K562 (cell line): Measurements from ENCODE around the gene MED15. TPM values are rescaled to one million over a fixed set of nuclear protein-coding genes. Genes with fewer than 3 reads are reported as not detected.

ENCODE experiments used
- CBX1 ChIP-seq: sonication (generic); IDR thresholded peaks from 2 replicates; pipeline ENCODE4 v1.6.1; 2016; ENCODE audit warnings: antibody characterized with exemption, low read depth, mild to moderate bottlenecking
- CLOCK ChIP-seq: fragments of 250-450 bp; sonication (Bioruptor Pico); IDR thresholded peaks from 2 replicates; pipeline ENCODE4 v1.4.0; 2020; ENCODE audit warnings: mild to moderate bottlenecking, moderate library complexity, borderline replicate concordance
- E2F5 ChIP-seq: sonication (generic); formaldehyde crosslinking; IDR thresholded peaks from 2 replicates; pipeline ENCODE4 v1.8.0; 2022; ENCODE audit warnings: mild to moderate bottlenecking, missing genetic modification reagents
- HBP1 ChIP-seq: fragments of 450-650 bp; formaldehyde crosslinking; IDR thresholded peaks from 2 replicates; pipeline ENCODE4 v1.4.0; 2022; ENCODE audit warnings: missing genetic modification characterization
- MAX ChIP-seq: sonication (generic); formaldehyde crosslinking; IDR thresholded peaks from 2 replicates; pipeline ENCODE4 v1.9.0; 2022; ENCODE audit warnings: mild to moderate bottlenecking, missing genetic modification reagents
- MBD2 ChIP-seq: sonication (generic); IDR thresholded peaks from 2 replicates; pipeline ENCODE4 v1.6.1; 2016; ENCODE audit warnings: low read depth, borderline replicate concordance
- SIN3A ChIP-seq, 2 experiments: fragments of 150-350 bp in 1 of 2; IDR thresholded peaks; 2 replicates each; pipeline ENCODE4 v1.6.1; 2011 to 2016; ENCODE audit warnings: borderline replicate concordance in 2 of 2, low read depth in 2 of 2, low read length in 2 of 2, mild to moderate bottlenecking in 2 of 2, moderate library complexity in 2 of 2; ENCODE audit not compliant: control insufficient read depth in 1 of 2
- TEAD1 ChIP-seq, 2 experiments: fragments of 450-650 bp in 1 of 2; sonication (generic) in 1 of 2; formaldehyde crosslinking; IDR thresholded peaks; 2 replicates each; pipeline versions ENCODE4 v1.4.0 to v1.8.0; 2020 to 2022; ENCODE audit warnings: mild to moderate bottlenecking in 2 of 2, missing genetic modification reagents in 1 of 2
- TEAD4 ChIP-seq, 2 experiments: sonication (generic) in 1 of 2; formaldehyde crosslinking in 1 of 2; IDR thresholded peaks; 2 replicates each; pipeline versions ENCODE4 v1.6.1 to v1.8.0; 2012 to 2022; ENCODE audit warnings: borderline replicate concordance in 1 of 2, inconsistent platforms in 1 of 2, low read length in 1 of 2, mild to moderate bottlenecking in 1 of 2, missing genetic modification reagents in 1 of 2
- WHSC1 ChIP-seq: IDR thresholded peaks from one replicate; pipeline ENCODE4 v1.6.1; 2012; ENCODE audit warnings: low read length, control low read depth, inconsistent platforms
- ZFPM2 ChIP-seq: fragments of 250-450 bp; sonication (Bioruptor Pico); IDR thresholded peaks from 2 replicates; pipeline ENCODE4 v1.5.1; 2022; ENCODE audit warnings: mild to moderate bottlenecking
- ZNF23 ChIP-seq: fragments of 250-450 bp; sonication (Bioruptor Pico); IDR thresholded peaks from 2 replicates; pipeline ENCODE4 v1.4.0; 2020; ENCODE audit warnings: mild to moderate bottlenecking
- ZNF583 ChIP-seq: fragments of 250-450 bp; sonication (Bioruptor Pico); IDR thresholded peaks from 2 replicates; pipeline ENCODE4 v1.4.0; 2020
- polyA plus RNA-seq, 8 experiments: library from polyadenylated mRNA; depleted of rRNA in 4 of 8; stranded (reverse) in 5 of 8; unstranded in 3 of 8; fragments of >200 nt; fragmentation: Nextera tagmentation in 2 of 8; fragmentation: Illumina TruSeq in 1 of 8; extraction: Ambion mirVana in 2 of 8; extraction: Trizol in 1 of 8; gene quantifications; 2 replicates each; pipeline versions ENCODE4 v1.2.1 to v1.2.3, GENCODE V29; 2011 to 2014; ENCODE audit warnings: inconsistent platforms in 1 of 8, missing spikeins in 1 of 8
- total RNA-seq, 7 experiments: library from RNA; depleted of rRNA in 6 of 7; stranded (reverse); fragments of >200 nt in 6 of 7; fragmentation: Illumina TruSeq in 2 of 7; extraction: Trizol in 2 of 7; gene quantifications; 2 replicates each; pipeline versions ENCODE4 v1.2.1 to v1.2.3, GENCODE V29; 2011 to 2021; ENCODE audit warnings: low replicate concordance in 1 of 7

MED15 gene
- total and polyA plus RNA-seq, 9 of the 15 experiments (the other 6 are each of a cell fraction or from before 2014, with no cell fraction given): 4.0 to 271 (median 60.1) TPM

- TF ChIP-seq CLOCK (CRISPR knock-in tag): 0 out of 2 replicates have a peak, but pooled peaks have one; percentile 7
- TF ChIP-seq WHSC1: peak; percentile 92
- TF ChIP-seq SIN3A (IDR thresholded peaks at IDR 0.05; ENCODE audit: borderline replicate concordance in 2 of 2, control insufficient read depth in 1 of 2, low read depth in 2 of 2, low read length in 2 of 2): peak in 1 of 2 experiments; percentile 6; a peak in 1 of 4 replicates
- 0 out of 2 replicates have a peak, but pooled peaks have one; percentile 8 for TF ChIP-seq MAX (CRISPR knock-in tag)
- TF ChIP-seq ZFPM2 (CRISPR knock-in tag): no peak
- peak; percentile 35; the same call in 1 of the 2 replicates for TF ChIP-seq MBD2
- 0 out of 2 replicates have a peak, but pooled peaks have one; percentile 44 for TF ChIP-seq ZNF583 (CRISPR knock-in tag)
- 0 out of 2 replicates have a peak, but pooled peaks have one; percentile 34 for TF ChIP-seq CBX1
- 0 out of 2 replicates have a peak, but pooled peaks have one; percentile 20 for TF ChIP-seq ZNF23 (CRISPR knock-in tag)
- TF ChIP-seq HBP1 (CRISPR knock-in tag): no peak
- no peak for TF ChIP-seq TEAD4 (IDR thresholded peaks at IDR 0.05; ENCODE audit: low read length)
- TF ChIP-seq TEAD4 (CRISPR knock-in tag; IDR thresholded peaks at IDR 0.05; ENCODE audit: borderline replicate concordance): peak; percentile 38; the same call in 1 of the 2 replicates
- TF ChIP-seq TEAD1 (CRISPR knock-in tag; IDR thresholded peaks at IDR 0.05): 0 out of 4 replicates have a peak, but pooled peaks have one; percentile 3 to 47
- TF ChIP-seq E2F5: peak; percentile 11; the same call in 1 of the 2 replicates
Measured at GRCh38 chr22:20587206-20587958, 80.0 kb downstream of the MED15 start (continued).
